ENCODE measurements around the gene SYT17. TPM values are rescaled to one million over a fixed set of nuclear protein-coding genes. Genes with fewer than 3 reads are reported as not detected.

The SYT17 gene
- polyA plus RNA-seq, 3 donors, result 0.81 to 4.9 (median 1.1) TPM

DNA sequence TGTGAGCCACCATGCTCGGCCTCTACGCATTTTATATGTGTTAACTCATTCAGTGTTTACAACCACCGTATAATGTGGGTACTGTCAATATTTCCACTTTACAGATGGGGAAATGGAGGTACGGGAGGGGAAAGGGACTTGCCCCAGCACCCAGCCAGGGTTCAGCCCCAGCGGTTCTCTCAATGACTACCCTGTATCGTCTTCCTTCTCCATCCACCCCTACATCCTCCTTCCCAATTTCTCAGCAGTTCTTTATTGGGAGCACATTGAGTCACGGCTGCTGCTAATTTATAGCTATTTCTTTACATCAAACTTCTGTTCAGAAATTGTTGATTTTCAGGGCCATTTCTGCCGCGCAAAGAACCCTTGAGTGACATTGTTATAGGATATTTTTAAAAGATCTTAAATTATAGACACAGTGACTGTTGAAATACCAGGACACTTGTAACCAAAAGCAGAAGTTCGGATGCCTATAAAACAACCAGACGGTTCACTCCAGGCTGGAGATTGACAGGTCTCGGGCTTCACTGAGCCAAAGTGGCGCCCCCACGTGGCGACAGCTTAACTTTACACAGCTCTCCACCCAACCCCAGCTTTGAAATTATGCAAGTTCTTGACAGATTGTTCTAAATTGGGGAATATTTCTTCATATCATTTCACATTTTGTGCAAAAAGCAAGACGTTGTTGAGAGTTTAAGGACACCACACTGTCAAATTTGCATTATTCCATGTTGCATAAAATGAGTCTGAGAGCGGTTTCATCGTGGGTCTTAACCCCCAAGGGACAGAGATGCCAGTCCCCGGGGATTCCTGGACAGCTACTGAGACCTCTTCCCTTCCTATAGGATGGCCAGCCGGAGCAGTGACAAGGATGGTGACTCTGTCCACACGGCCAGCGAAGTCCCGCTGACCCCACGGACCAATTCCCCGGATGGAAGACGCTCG, 11.8 kb downstream of the SYT17 start:
- H3K27ac Mint-ChIP-seq, result peak overlapping the region; percentile 61 to 94 (median 89)
- no peak overlapping the region for H2AFZ ChIP-seq (ENCODE audit: insufficient read depth, low read depth, low read length, poor library complexity, severe bottlenecking)
- peak; percentile 87 to 91 (median 90) for DNase-seq

DNA sequence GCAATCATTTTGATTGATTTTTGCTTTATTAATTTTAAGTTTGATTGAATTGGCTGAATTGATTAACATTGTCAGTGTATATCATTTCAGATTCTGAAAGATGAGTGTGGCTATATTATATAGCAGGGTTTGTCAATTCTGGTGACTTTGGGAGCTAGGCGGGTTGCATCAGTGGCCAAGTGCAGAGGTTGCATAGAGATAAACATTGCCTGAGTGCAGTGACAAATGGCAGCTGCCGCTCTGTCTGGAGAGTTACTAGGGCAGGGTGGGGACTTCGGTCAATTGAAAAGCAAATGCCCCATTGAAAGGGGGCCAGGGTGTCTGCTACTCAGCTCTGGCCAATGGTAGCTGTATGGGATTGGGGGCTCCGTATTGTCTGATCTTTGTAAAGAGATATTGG, 12.7 kb downstream of the SYT17 start:
- no peaks in the 10 kb centered on the region for H3K36me3 ChIP-seq (replicated peaks in 1 of 2; ENCODE audit: control insufficient read depth in 1 of 2, insufficient read depth in 2 of 2, low read length in 2 of 2)
- Mint-ChIP-seq H3K27me3 (ENCODE audit: low read depth in 3 of 3) (peaks cover 0 to 4% (median 0%) of the 10 kb centered on the region in 3 donors), H3K9me3 (peaks cover 0 to 2% (median 0%) of the 10 kb centered on the region in 7 donors), H3K4me1 (peaks cover 50% of the 10 kb centered on the region), H3K27ac (peak overlapping the region in 5 of 7 donors; percentile 61 to 94 (median 91)), H3K4me3 (no peak overlapping the region), H3K36me3 (peaks cover 0 to 4% of the 10 kb centered on the region in 2 donors)
- peaks cover 53 to 56% of the 10 kb centered on the region in 2 donors for H3K4me1 ChIP-seq (ENCODE audit: control insufficient read depth in 1 of 2, insufficient read depth in 2 of 2, low read length in 2 of 2)
- intact Hi-C loops (cut with micrococcal nuclease), result loop anchor here in 1 of 2 donors (5.0 kb wide), 1 partner anchor 42 kb away; no protein-coding TSS in a partner anchor
- H4K20me1 ChIP-seq (ENCODE audit: insufficient read depth, low read length), result no peaks in the 10 kb centered on the region
- H3K9me3 ChIP-seq (replicated peaks in 1 of 2; ENCODE audit: control insufficient read depth in 1 of 2, insufficient read depth in 1 of 2, low read length in 2 of 2), result no peaks in the 10 kb centered on the region
- no peak overlapping the region for H2AFZ ChIP-seq (ENCODE audit: insufficient read depth, low read depth, low read length, poor library complexity, severe bottlenecking)
- TF ChIP-seq, protein P1, sequence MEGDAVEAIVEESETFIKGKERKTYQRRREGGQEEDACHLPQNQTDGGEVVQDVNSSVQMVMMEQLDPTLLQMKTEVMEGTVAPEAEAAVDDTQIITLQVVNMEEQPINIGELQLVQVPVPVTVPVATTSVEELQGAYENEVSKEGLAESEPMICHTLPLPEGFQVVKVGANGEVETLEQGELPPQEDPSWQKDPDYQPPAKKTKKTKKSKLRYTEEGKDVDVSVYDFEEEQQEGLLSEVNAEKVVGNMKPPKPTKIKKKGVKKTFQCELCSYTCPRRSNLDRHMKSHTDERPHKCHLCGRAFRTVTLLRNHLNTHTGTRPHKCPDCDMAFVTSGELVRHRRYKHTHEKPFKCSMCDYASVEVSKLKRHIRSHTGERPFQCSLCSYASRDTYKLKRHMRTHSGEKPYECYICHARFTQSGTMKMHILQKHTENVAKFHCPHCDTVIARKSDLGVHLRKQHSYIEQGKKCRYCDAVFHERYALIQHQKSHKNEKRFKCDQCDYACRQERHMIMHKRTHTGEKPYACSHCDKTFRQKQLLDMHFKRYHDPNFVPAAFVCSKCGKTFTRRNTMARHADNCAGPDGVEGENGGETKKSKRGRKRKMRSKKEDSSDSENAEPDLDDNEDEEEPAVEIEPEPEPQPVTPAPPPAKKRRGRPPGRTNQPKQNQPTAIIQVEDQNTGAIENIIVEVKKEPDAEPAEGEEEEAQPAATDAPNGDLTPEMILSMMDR (IDR thresholded peaks at IDR 0.05), result no peak
- no peak overlapping the region for H3K9ac ChIP-seq (ENCODE audit: insufficient read depth, low read length, poor library complexity, severe bottlenecking)
- H3K4me2 ChIP-seq (replicated peaks; ENCODE audit: extremely low read depth, low read length, poor library complexity, severe bottlenecking), result no peak overlapping the region
- 100% methylated on average over 3 of the region's 4 CpGs for WGBS (ENCODE audit: insufficient coverage)
- peak overlapping the region in 1 of 2 donors; percentile 39 for H3K27ac ChIP-seq (ENCODE audit: low read depth in 1 of 2, low read length in 2 of 2)
- H3K27me3 ChIP-seq (ENCODE audit: control insufficient read depth in 2 of 2, insufficient read depth in 2 of 2, low read length in 2 of 2), result no peaks in the 10 kb centered on the region
- H3K79me2 ChIP-seq (ENCODE audit: insufficient read depth, low read length), result no peaks in the 10 kb centered on the region
- no peak for DNase-seq
- no peak overlapping the region for H3K4me3 ChIP-seq (replicated peaks in 1 of 3; ENCODE audit: low read depth in 2 of 3, low read length in 3 of 3)

More for the DNA sequence above, 11.8 kb downstream of the SYT17 start:
- no peak overlapping the region for H3K4me3 Mint-ChIP-seq
- intact Hi-C loops (cut with micrococcal nuclease), result loop anchor here (5.0 kb wide), 2 partner anchors 42 to 93 kb away; no protein-coding TSS in a partner anchor
- Histone ChIP-seq H3K9ac (ENCODE audit: insufficient read depth, low read length, poor library complexity, severe bottlenecking) (no peak overlapping the region), H3K27me3 (ENCODE audit: control insufficient read depth in 2 of 2, insufficient read depth in 2 of 2, low read length in 2 of 2) (no peaks in the 10 kb centered on the region), H3K36me3 (replicated peaks in 1 of 2; ENCODE audit: control insufficient read depth in 1 of 2, insufficient read depth in 2 of 2, low read length in 2 of 2) (no peaks in the 10 kb centered on the region), H3K4me3 (replicated peaks in 1 of 3; ENCODE audit: low read depth in 2 of 3, low read length in 3 of 3) (peak overlapping the region in 1 of 3 experiments; percentile 38), H3K9me3 (replicated peaks in 1 of 2; ENCODE audit: control insufficient read depth in 1 of 2, insufficient read depth in 1 of 2, low read length in 2 of 2) (no peaks in the 10 kb centered on the region), H3K4me1 (ENCODE audit: control insufficient read depth in 1 of 2, insufficient read depth in 2 of 2, low read length in 2 of 2) (peaks cover 56% of the 10 kb centered on the region in 2 donors), H3K27ac (ENCODE audit: low read depth in 1 of 2, low read length in 2 of 2) (peak overlapping the region; percentile 49 to 74), H4K20me1 (ENCODE audit: insufficient read depth, low read length) (no peaks in the 10 kb centered on the region), H3K4me2 (replicated peaks; ENCODE audit: extremely low read depth, low read length, poor library complexity, severe bottlenecking) (peak overlapping the region; percentile 15), H3K79me2 (ENCODE audit: insufficient read depth, low read length) (no peaks in the 10 kb centered on the region)
- peaks cover 52% of the 10 kb centered on the region for H3K4me1 Mint-ChIP-seq
- TF ChIP-seq, protein P1 (IDR thresholded peaks at IDR 0.05), result peak; percentile 92
- peaks cover 0 to 4% of the 10 kb centered on the region in 2 donors for H3K36me3 Mint-ChIP-seq
- 47% methylated on average over 10 of the region's 27 CpGs for whole genome bisulfite sequencing (ENCODE audit: insufficient coverage)
- H3K27me3 Mint-ChIP-seq (ENCODE audit: low read depth in 3 of 3), result peaks cover 0 to 5% (median 0%) of the 10 kb centered on the region in 3 donors
- H3K9me3 Mint-ChIP-seq, result peaks cover 0 to 2% (median 0%) of the 10 kb centered on the region in 7 donors
